ENCODE results near the gene TK1.

DNA sequence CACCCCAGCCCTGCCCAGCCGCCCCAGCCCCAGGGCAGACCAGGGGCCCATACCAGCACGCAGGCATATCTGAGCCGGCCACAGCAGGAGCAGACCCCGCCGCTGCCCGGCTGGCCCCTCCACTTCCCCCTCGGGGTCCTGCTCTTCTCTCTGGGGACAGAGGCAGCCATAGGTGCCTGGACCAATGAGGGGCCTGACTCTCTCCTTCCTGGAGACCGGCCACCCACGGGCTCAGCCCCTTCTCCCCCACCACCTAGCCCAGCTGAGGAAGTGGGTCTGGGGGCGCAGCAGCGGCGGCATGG is 62.1 kb downstream of the TK1 start:
- TF ChIP-seq, protein P1, sequence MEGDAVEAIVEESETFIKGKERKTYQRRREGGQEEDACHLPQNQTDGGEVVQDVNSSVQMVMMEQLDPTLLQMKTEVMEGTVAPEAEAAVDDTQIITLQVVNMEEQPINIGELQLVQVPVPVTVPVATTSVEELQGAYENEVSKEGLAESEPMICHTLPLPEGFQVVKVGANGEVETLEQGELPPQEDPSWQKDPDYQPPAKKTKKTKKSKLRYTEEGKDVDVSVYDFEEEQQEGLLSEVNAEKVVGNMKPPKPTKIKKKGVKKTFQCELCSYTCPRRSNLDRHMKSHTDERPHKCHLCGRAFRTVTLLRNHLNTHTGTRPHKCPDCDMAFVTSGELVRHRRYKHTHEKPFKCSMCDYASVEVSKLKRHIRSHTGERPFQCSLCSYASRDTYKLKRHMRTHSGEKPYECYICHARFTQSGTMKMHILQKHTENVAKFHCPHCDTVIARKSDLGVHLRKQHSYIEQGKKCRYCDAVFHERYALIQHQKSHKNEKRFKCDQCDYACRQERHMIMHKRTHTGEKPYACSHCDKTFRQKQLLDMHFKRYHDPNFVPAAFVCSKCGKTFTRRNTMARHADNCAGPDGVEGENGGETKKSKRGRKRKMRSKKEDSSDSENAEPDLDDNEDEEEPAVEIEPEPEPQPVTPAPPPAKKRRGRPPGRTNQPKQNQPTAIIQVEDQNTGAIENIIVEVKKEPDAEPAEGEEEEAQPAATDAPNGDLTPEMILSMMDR (IDR thresholded peaks at IDR 0.05) = no peak
- TF ChIP-seq POLR2A (IDR thresholded peaks at IDR 0.05) = no peak

All from ovary (tissue), 3 donors.